ENCODE data around the gene COG5. TPM values are rescaled to one million over a fixed set of nuclear protein-coding genes. Genes with fewer than 3 reads are reported as not detected.

COG5 gene
- total and polyA plus RNA-seq, 4 experiments from 2014 or later = 39.3 to 87.8 (median 64.6) TPM

Other genes with a start within 250 kb of the COG5 start
- gene GPR22, start 93.9 kb downstream of the COG5 start, total RNA-seq = not detected
- gene GPR22, start 93.9 kb downstream of the COG5 start, polyA plus RNA-seq = under 1 TPM; 0.12 to 0.98 TPM
- 10 to 100 TPM; 10.9 to 11.3 TPM for gene DUS4L, start 51 bp upstream of the COG5 start, total RNA-seq
- 1 to 10 TPM; 4.6 to 4.9 TPM for gene DUS4L, start 51 bp upstream of the COG5 start, polyA plus RNA-seq
- 10 to 100 TPM; 17.0 to 18.7 TPM for gene BCAP29, start 16.3 kb upstream of the COG5 start, total RNA-seq
- 10 to 100 TPM; 34.1 to 34.8 TPM for gene BCAP29, start 16.3 kb upstream of the COG5 start, polyA plus RNA-seq
- not detected for gene SLC26A4, start 96.9 kb upstream of the COG5 start, total RNA-seq
- gene SLC26A4, start 96.9 kb upstream of the COG5 start, polyA plus RNA-seq = not detected
- gene CBLL1, start 180.2 kb upstream of the COG5 start, total RNA-seq = 10 to 100 TPM; 79.1 to 82.8 TPM
- gene CBLL1, start 180.2 kb upstream of the COG5 start, polyA plus RNA-seq = 100 to 1,000 TPM in 1 of 2 donors, 10 to 100 TPM in 1; 68.9 to 200 TPM
- gene SLC26A3, start 239.3 kb upstream of the COG5 start, total RNA-seq = not detected
- not detected for gene SLC26A3, start 239.3 kb upstream of the COG5 start, polyA plus RNA-seq